Activated CD4-positive, alpha-beta T cell treated with anti-CD3 and anti-CD28 coated beads, Interleukin-2, amount 50 U/mL, for 1 hour (primary cell): ENCODE measurements around the gene SPAG16.
"Not testable (repeated sequence)": the region's sequence is repeated elsewhere in the genome, so short reads cannot be mapped to it uniquely, and the experiment has no call there.

Source experiments
- DNase-seq: peaks from one replicate; pipeline ENCODE4 v3.0.0-alpha.2; 2020

The SPAG16 gene

DNA sequence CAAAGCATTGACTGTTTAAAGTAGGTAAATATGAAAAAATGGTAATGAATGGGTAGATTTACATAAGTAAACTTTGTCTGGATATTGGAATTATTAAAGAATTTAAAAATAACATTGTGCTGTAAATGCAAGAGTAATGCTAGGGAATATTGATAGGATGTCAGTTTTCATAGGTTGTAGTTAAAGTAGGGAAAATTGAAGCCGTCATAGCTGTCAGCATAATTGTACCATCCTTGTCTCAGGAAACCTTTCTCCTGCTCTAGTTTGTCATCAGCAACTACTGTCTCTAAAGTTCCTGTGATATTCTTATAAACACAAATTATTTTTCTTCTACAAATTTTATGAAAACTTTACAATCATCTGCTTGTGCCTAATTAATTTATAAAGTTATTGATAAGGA lies 10.1 kb upstream of the SPAG16 start:
- DNase-seq: no peak

GRCh38 chr2:213275265-213275664 lies 9.0 kb upstream of the SPAG16 start:
- no peak for DNase-seq

DNA sequence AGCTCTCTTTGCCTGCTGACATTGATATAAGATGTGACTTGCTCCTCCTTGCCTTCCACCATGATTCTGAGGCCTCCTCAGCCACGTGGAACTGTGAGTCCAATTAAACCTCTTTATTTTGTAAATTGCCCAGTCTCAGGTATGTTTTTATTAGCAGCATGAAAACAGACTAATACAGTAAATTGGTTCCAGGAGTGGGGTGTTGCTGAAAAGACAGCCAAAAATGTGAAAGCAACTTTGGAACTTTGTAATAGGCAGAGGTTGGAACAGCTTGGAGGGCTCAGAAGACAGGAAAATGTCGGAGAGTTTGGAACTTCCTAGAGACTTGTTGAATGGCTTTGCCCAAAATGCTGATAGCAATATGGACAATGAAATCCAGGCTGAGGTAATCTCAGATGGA lies 7.1 kb upstream of the SPAG16 start:
- not testable (repeated sequence) for DNase-seq

- no peak for DNase-seq
These were observed 5.1 kb upstream of the SPAG16 start for GRCh38 chr2:213279116-213279620.

DNA sequence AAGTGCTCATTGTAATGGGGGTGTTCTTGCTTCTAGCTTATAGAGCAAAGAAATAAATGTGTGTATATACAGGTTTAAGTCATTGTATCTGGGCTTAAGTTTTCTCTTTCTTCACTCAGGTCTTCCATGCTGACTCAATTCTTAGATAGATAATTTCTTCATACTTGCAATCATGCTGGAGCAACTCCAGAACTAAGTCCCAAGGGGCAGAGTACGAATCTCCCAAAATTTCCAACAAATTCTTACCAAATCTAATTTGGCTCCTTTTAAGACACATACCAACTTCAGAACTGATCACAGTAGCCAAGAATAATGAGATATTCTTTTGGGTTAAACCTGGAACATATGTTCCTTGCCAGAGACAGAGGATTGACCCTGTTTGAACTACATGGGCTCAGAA lies 4.3 kb upstream of the SPAG16 start:
- no peak for DNase-seq

- DNase-seq: no peak
These were observed 3.1 kb upstream of the SPAG16 start for GRCh38 chr2:213281156-213281555.

DNA sequence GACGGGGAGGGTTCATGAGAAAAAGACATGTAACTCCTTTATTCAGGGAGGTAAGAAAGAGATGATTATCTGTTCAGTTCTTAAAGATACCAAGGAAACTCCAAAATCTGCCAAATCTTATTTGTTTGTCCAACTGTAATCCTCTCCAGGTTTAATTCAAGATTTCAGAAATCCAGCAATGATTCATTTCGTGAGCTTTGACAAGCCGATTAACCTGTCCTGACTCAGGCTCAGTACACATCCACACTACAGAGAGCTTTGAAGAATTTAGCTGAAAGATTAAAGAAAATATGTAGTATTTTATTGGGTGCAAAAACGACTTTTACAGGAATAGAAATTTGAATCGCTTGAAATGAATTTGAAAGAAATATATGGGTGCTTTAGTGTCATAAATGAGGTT lies 1.1 kb downstream of the SPAG16 start:
- no peak for DNase-seq

GRCh38 chr2:213286161-213286560 lies 1.9 kb downstream of the SPAG16 start:
- DNase-seq: no peak

DNA sequence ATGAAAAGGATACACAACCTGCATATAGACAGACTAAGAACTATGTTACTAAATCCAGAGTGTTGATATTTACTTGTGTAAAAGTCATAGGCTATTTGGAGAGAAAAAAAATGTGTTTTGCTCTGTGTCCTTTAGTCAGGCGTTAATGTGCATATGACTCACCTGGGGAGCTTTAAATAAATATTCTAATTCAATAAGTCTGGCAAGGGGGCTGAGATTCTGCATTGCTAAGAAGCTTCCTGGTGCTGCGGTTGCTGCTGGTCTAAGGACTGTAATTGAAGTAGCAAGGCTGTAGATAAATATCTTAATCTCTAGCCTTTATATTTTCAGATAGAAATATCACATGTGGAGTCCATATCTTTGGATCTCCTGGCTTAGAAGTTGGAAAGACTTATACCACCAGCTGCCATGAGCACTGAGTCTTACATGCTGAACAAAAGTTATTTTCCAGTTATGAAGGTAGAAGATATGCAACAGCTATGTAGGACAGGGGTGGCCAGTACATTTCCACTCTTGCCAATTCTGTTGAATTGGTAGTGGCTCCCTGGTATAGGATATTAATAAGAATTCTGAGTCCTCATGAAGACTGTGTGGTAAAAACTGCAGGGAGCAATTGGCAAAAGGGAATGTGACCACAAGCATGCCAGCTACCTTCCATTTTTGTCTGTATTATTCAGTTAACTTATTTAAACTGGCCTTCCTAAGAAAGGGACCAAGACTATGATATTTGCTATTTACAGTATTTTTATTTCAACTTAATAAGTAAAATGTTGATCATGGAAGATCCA lies 4.8 kb downstream of the SPAG16 start:
- DNase-seq: no peak

- DNase-seq: no peak
These were observed 6.2 kb downstream of the SPAG16 start for GRCh38 chr2:213290501-213290900.

- no peak for DNase-seq
These were observed 12.0 kb downstream of the SPAG16 start for GRCh38 chr2:213296270-213296669.

DNA sequence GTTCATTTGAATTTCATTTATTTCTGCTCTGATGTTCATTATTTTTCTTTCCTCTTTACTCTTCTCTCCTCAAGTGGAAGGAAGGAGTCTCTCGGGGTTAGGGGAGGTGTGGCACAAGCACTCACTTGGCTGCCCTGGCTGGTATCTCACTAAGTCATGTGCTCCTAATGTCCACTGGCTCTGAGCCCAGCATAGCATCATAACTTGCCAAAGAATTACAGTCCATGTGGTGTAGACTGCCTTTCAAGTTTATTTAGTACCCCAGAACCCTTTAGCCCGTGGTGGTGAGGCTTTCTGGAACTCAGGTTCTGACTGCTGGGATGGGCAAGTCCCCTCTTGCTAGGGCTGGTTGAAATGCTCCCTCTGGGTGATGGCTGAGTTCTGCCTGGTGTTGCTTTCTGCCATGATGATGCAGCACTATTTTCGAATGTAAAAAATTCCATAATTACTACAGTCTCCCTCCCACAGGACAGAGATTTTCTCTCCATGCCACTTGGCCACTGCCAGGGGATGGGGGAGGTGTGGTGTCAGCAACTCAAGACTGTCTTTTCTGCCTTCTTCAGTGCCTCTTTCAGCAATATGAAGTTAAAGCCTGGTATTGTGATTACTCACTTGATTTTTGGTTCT lies 22.2 kb downstream of the SPAG16 start:
- no peak for DNase-seq

GRCh38 chr2:213315168-213315876 lies 31.1 kb downstream of the SPAG16 start:
- DNase-seq: no peak

GRCh38 chr2:213316001-213316735 lies 31.9 kb downstream of the SPAG16 start:
- no peak for DNase-seq

DNA sequence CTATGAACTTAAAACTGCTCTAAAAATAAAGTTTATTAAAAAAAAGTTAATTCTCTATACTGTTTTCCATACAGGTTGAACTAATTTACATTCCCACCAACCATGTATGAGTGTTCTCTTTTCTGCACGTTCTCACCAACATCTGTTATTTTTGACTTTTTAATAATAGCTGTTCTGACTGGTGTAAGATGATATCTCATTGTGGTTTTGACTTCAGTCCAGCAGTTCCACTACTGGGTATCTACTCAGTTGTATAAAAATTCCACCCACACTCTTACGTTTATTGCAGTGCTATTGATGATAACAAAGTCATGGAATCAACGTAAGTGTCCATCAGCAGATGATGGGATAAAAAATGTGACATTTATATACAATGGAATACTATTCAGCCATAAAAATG lies 33.7 kb downstream of the SPAG16 start:
- DNase-seq: no peak

DNA sequence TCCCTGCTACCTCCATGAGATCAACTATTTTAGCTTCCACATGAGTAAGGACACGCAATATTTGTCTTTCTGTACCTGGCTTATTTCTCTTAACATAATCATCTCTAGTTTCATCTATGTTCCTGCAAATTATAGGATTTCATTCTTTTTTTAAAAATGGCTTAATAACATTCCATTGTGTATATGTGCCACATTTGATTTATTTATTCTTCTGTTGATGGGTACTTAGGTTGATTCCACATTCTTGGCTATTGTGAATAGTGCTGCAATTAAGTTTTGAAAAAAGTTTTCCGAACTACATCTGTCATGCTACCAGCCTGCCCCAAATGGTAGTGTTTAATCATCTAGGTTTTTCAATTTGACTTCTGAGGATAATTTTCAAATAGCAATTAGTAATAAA lies 36.3 kb downstream of the SPAG16 start:
- no peak for DNase-seq

DNA sequence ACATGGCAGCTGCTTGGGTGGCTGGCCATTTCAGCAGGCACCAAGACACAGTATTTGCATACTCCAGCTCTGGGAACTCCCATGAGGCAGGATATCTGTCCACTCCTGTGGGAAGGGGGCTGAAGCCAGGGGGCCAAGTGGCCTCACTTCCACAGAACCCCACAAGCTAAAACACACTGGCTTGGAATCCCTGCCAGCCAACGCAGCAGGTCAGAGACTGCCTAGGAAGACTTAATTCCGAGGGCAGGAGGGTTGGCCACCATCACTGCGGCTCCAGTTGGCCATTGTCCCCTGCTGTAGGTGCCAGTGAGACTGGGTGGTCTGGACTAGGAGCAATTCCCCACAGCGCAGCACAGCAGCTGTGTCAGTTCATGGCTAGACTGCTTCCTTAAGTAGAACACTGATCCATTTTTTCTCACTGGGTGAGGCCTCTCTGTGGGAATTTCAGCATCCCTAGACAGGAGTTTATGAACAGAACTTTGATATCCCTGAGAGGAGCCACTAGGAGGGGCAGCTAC lies 52.0 kb downstream of the SPAG16 start:
- DNase-seq: no peak

DNA sequence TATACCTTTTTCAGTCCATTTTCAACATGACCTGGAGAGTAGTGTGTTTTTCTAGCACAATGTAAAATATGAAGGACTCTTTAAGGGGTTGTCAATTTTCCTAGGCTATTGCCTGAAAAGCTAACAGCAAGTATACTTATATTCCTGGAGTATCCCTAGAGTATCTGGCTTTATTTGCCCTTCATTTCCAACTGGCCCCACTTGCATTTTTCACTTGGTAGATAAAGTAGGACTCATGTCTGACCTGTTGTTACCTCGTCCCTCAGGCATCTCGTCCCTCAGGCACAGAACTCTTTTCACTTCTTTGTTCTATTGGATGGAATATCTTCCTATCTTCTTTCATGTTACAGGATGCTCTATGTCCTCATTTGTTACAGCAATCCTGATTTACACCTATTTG lies 69.2 kb downstream of the SPAG16 start:
- DNase-seq: no peak

GRCh38 chr2:213376644-213377043 lies 92.4 kb downstream of the SPAG16 start:
- DNase-seq: no peak

- not testable (repeated sequence) for DNase-seq
These were observed 122.8 kb downstream of the SPAG16 start for GRCh38 chr2:213407027-213407426.

DNA sequence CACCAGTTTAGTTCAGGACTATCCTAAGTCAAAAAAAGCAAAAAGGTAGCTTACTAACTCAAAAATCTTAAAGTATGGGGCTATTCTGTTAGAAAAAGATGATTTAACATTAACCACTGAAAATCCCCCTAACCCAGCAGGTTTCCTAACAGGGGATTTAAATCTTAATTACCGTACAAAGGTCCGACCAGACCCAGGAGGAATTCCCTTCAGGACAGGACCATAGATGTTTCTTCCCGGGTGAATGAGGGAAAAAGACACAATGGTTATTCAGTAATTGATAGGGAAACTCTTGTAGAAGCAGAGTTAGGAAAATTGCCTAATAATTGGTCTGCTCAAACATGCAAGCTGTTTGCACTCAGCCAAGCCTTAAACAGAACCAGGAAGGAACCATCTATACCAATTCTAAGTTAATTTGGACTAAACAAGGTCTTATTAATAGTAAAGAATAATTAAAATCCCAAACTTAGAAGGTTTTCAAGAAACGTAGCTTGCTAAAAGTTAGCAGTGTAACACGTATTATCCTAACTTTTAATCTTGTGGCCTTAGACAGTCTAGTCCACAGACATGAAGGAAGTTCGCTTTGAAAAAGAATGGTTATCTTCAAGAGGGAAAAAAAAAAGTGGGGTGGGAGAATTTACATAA lies 124.3 kb downstream of the SPAG16 start:
- DNase-seq: not testable (repeated sequence)

DNA sequence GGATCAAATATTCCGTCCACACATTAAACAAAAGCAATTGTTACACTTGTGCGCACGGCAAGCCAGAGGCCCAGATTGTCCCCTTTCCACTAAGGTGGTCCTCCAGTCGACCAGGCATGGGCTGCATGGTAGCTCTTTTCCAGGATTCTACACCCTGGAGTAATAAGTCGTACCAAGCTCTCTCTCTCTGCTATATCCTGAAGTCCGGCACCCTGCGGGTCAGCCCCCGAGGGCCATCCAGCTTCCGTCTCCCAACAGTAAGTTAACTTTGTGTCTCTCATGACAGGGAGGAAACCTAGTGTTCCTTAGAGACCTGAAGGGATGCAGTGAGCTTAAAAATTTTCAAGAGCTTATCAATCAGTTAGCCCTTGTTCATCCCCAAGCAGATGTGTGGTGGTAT lies 126.4 kb downstream of the SPAG16 start:
- not testable (repeated sequence) for DNase-seq
